Body of pancreas (tissue), 4 donors: ENCODE measurements around the gene CTCF. TPM values are rescaled to one million over a fixed set of nuclear protein-coding genes. Genes with fewer than 3 reads are reported as not detected.

ENCODE experiments used
- ATAC-seq: fragments of 150-250 bp; one replicate; pipeline ENCODE4 v1.9.1; 2016
- DNase-seq, 4 donors: peaks; one replicate each; pipeline ENCODE4 v3.0.0-alpha.2; 2019
- H3K27ac ChIP-seq, 4 donors: fragments of 200-600 bp; sonication (generic); 1 replicate in 3 of 4; 2 replicates in 1 of 4; pipeline versions ENCODE4 v1.5.1 to v1.6.1; 2016 to 2019; ENCODE audit warnings: mild to moderate bottlenecking in 1 of 4, mixed read lengths in 1 of 4, moderate library complexity in 1 of 4
- H3K27me3 ChIP-seq, 2 donors: fragments of 200-600 bp; sonication (generic); one replicate each; pipeline ENCODE4 v1.6.0; 2016; ENCODE audit warnings: mild to moderate bottlenecking in 1 of 2
- H3K36me3 ChIP-seq, 2 donors: fragments of 200-600 bp; sonication (generic); replicated peaks in 1 of 2; 2 replicates each; pipeline ENCODE4 v1.5.1; 2016; ENCODE audit warnings: low read depth in 2 of 2; ENCODE audit not compliant: insufficient read depth in 1 of 2
- H3K4me1 ChIP-seq: fragments of 200-600 bp; sonication (generic); one replicate; pipeline ENCODE4 v1.6.0; 2016
- H3K4me3 ChIP-seq, 2 donors: fragments of 200-600 bp; sonication (generic); 1 replicate in 1 of 2; 2 replicates in 1 of 2; pipeline ENCODE4 v1.5.1; 2016 to 2019
- H3K9me3 ChIP-seq, 3 donors: fragments of 200-600 bp; sonication (generic); 1 replicate in 2 of 3; 2 replicates in 1 of 3; pipeline ENCODE4 v1.5.1; 2016
- POLR2A ChIP-seq, 3 donors: fragments of 450-650 bp; IDR thresholded peaks; one replicate each; pipeline ENCODE4 v1.6.1; 2016; ENCODE audit warnings: antibody characterized with exemption in 3 of 3, mild to moderate bottlenecking in 2 of 3
- WGBS, 2 donors: methylation state at CpG; one replicate each; pipeline ENCODE4 v1.1.5; 2017; 5-methylcytosine and 5-hydroxymethylcytosine counted together
- intact Hi-C: fragments of 100-400 bp; cut with DNase I; formaldehyde crosslinking; loops from one replicate; pipeline ENCODE4 v1.15.1; 2023
- total RNA-seq, 2 donors: library from RNA; depleted of rRNA; stranded (reverse); fragments of >200 nt; gene quantifications; one replicate each; pipeline ENCODE4 v1.1.0, GENCODE V29; 2016
- TF ChIP-seq, protein P1 (sequence below), 7 experiments: fragments of 450-650 bp in 4 of 7; fragments of 200-600 bp in 3 of 7; sonication (generic) in 3 of 7; IDR thresholded peaks; one replicate each; pipeline ENCODE4 v1.5.1; 2016 to 2019; ENCODE audit warnings: antibody characterized with exemption in 7 of 7

The CTCF gene
- total RNA-seq, 2 donors from 2014 or later: 24.4 to 33.0 TPM

- H3K9me3 ChIP-seq: no peaks in the 10 kb centered on the region
- ATAC-seq (no peak), DNase-seq (no peak)
- no peaks in the 10 kb centered on the region for H3K36me3 ChIP-seq
- WGBS, 2 donors: 55 to 56% methylated on average over 6 to 11 of the region's 11 CpGs
- intact Hi-C loops: no loop called here
- no peak overlapping the region for H3K4me3 ChIP-seq
- H3K27ac ChIP-seq: peak overlapping the region in 1 of 4 donors; percentile 5
- H3K4me1 ChIP-seq: peaks cover 16% of the 10 kb centered on the region
- H3K27me3 ChIP-seq: no peaks in the 10 kb centered on the region
- TF ChIP-seq POLR2A (IDR thresholded peaks at IDR 0.05): no peak
- TF ChIP-seq, protein P1, sequence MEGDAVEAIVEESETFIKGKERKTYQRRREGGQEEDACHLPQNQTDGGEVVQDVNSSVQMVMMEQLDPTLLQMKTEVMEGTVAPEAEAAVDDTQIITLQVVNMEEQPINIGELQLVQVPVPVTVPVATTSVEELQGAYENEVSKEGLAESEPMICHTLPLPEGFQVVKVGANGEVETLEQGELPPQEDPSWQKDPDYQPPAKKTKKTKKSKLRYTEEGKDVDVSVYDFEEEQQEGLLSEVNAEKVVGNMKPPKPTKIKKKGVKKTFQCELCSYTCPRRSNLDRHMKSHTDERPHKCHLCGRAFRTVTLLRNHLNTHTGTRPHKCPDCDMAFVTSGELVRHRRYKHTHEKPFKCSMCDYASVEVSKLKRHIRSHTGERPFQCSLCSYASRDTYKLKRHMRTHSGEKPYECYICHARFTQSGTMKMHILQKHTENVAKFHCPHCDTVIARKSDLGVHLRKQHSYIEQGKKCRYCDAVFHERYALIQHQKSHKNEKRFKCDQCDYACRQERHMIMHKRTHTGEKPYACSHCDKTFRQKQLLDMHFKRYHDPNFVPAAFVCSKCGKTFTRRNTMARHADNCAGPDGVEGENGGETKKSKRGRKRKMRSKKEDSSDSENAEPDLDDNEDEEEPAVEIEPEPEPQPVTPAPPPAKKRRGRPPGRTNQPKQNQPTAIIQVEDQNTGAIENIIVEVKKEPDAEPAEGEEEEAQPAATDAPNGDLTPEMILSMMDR (IDR thresholded peaks at IDR 0.05): no peak
Observed at GRCh38 chr16:67517661-67518423, 44.5 kb upstream of the CTCF start.

DNA sequence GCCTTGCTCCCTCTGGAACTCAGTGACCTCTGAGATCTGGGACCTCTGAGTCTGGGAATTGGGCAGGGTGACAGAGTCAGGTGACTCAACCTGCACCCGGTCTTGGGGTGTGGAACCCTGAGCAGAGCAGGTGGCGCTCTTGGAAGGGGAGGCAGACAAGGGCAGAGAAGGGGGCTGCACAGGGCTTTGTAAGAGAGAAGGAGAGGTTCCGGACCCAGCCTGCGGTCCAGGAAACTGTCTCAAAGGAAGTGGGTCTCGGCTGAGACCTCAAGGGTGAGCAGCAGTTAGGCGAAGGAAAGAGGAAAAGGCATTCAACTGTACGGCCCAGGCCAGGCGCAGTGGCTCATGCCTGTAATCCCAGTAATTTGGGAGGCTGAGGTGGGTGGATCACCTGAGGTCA is 43.6 kb upstream of the CTCF start:
- no peak for DNase-seq
- H3K27me3 ChIP-seq: no peaks in the 10 kb centered on the region
- intact Hi-C loops: no loop called here
- H3K4me1 ChIP-seq: peaks cover 16% of the 10 kb centered on the region
- no peak for ATAC-seq
- no peak overlapping the region for H3K27ac ChIP-seq
- whole genome bisulfite sequencing, 2 donors: 69 to 76% methylated on average over 8 of the region's 8 CpGs
- no peaks in the 10 kb centered on the region for H3K9me3 ChIP-seq
- H3K36me3 ChIP-seq: no peaks in the 10 kb centered on the region
- H3K4me3 ChIP-seq: no peak overlapping the region
- no peak for TF ChIP-seq POLR2A (IDR thresholded peaks at IDR 0.05)
- TF ChIP-seq, protein P1 (IDR thresholded peaks at IDR 0.05): no peak

DNA sequence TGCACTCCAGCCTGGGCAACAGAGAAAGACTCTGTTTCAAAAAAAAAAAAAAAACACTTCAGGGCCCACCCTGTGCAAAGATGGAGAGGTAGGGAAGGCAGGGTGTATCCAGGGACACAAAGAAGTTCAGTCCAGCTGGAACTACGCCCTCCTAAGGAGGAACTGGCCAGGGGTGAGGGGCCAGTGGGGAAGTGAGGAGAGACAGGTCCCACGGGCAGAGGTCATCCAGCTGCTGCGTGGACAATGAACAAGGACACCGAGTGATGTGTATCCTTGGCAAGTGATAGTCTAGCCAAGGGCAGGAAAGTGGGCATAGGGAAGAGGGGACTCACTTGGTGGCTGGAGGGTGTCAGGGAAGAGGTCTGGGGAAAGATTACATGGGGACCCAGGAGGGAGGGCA is 43.1 kb upstream of the CTCF start:
- no peak overlapping the region for H3K27ac ChIP-seq
- no peak for ATAC-seq
- H3K27me3 ChIP-seq: no peaks in the 10 kb centered on the region
- no peaks in the 10 kb centered on the region for H3K9me3 ChIP-seq
- peaks cover 16% of the 10 kb centered on the region for H3K4me1 ChIP-seq
- no peak overlapping the region for H3K4me3 ChIP-seq
- no peaks in the 10 kb centered on the region for H3K36me3 ChIP-seq
- intact Hi-C loops: no loop called here
- WGBS, 2 donors: 61 to 70% methylated on average over 4 of the region's 4 CpGs
- TF ChIP-seq, protein P1 (IDR thresholded peaks at IDR 0.05): no peak
- TF ChIP-seq POLR2A (IDR thresholded peaks at IDR 0.05): no peak
- no peak for DNase-seq

- peak; percentile 96 to 98 (median 97) for DNase-seq
- ATAC-seq: peak; percentile 95
- peaks cover 16% of the 10 kb centered on the region for H3K4me1 ChIP-seq
- TF ChIP-seq POLR2A (IDR thresholded peaks at IDR 0.05): peak in 2 of 3 donors; percentile 51 to 58
- TF ChIP-seq, protein P1 (IDR thresholded peaks at IDR 0.05): peak; percentile 59 to 99 (median 98)
- no peaks in the 10 kb centered on the region for H3K9me3 ChIP-seq
- intact Hi-C loops: no loop called here
- no peaks in the 10 kb centered on the region for H3K27me3 ChIP-seq
- peak overlapping the region; percentile 81 to 93 (median 89) for H3K27ac ChIP-seq
- peak overlapping the region in 1 of 2 donors; percentile 11 for H3K4me3 ChIP-seq
- no peaks in the 10 kb centered on the region for H3K36me3 ChIP-seq
- WGBS, 2 donors: 0 to 1% methylated on average over 19 to 25 of the region's 25 CpGs
Observed at GRCh38 chr16:67521095-67521804, 41.1 kb upstream of the CTCF start.
